Hematopoietic multipotent progenitor cell (in vitro differentiated cells): Measurements from ENCODE around the gene RPS21. TPM values are rescaled to one million over a fixed set of nuclear protein-coding genes. Genes with fewer than 3 reads are reported as not detected.
"Not testable (repeated sequence)": the region's sequence is repeated elsewhere in the genome, so short reads cannot be mapped to it uniquely, and the experiment has no call there.

Source experiments
- DNase-seq, 3 donors: peaks; one replicate each; pipeline ENCODE4 v3.0.0-alpha.2; 2011 to 2015; ENCODE audit warnings: low read depth in 2 of 3, low spot score in 2 of 3
- total RNA-seq: library from RNA; depleted of rRNA; stranded (reverse); fragments of >200 nt; gene quantifications from one replicate; pipeline ENCODE4 v1.2.3, GENCODE V29; 2012

RPS21 gene
- total RNA-seq, 1 donor, result 5,188 TPM

DNA sequence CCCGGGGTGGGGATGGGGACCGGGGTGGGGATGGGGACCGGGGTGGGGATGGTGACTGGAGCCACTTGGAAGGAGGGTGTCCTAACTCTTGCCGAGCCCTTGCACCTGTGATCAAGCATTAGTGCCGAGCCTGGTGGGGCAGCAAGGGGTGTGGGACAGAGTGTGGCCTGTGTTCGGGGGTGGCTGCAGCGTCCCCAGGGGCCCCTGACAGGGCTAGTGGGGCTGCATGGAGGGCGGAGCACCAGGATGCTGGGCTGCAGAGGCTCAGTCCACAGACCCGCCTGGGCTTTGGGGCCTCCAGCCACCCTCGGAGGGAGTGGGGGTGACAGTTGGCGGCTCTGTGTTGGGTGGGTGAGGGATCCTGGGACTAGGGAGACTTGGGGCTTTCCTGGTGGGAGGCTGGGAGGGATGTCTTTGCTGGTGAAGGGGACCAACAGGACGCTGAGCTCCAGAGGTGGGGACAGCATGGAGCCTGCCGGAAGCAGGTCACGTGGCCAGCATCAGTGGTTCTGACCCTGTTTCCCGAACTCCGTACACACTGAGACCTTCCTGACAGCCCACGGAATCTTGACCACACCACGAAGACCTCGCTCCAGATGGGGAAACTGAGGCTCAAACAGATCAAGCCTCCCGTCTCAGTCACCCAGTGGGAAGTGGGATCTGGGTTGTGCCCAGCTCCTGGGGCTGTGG, 35.9 kb downstream of the RPS21 start:
- no peak for DNase-seq

GRCh38 chr20:62423326-62423706, 36.4 kb downstream of the RPS21 start:
- no peak for DNase-seq

- DNase-seq, result no peak
These were observed 37.6 kb downstream of the RPS21 start for GRCh38 chr20:62424249-62425107.

- DNase-seq, result no peak
These were observed 38.6 kb downstream of the RPS21 start for GRCh38 chr20:62425281-62426058.

DNA sequence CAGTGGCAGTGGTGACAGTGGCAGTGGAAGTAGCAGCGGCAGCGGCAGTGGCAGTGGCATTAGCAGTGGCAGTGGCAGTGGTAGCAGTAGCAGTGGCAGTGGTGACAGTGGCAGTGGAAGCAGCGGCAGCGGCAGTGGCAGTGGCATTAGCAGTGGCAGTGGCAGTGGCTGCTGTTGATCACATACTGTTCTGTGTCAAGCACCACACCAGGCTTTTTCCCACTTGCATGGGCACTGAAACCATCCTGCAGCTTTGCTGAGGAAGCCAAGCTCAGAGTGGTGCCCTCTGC, 39.1 kb downstream of the RPS21 start:
- DNase-seq, result not testable (repeated sequence)

- DNase-seq, result no peak
These were observed 39.8 kb downstream of the RPS21 start for GRCh38 chr20:62426699-62427131.

GRCh38 chr20:62427172-62428001, 40.5 kb downstream of the RPS21 start, which contains the start of gene RBBP8NL:
Gene RBBP8NL, minus strand, starts transcription at chr20:62427539. Its CDS starts 7,892 bp downstream, at chr20:62419647.
- DNase-seq, result no peak

GRCh38 chr20:62428002-62428372, 41.1 kb downstream of the RPS21 start:
- DNase-seq, result no peak

DNA sequence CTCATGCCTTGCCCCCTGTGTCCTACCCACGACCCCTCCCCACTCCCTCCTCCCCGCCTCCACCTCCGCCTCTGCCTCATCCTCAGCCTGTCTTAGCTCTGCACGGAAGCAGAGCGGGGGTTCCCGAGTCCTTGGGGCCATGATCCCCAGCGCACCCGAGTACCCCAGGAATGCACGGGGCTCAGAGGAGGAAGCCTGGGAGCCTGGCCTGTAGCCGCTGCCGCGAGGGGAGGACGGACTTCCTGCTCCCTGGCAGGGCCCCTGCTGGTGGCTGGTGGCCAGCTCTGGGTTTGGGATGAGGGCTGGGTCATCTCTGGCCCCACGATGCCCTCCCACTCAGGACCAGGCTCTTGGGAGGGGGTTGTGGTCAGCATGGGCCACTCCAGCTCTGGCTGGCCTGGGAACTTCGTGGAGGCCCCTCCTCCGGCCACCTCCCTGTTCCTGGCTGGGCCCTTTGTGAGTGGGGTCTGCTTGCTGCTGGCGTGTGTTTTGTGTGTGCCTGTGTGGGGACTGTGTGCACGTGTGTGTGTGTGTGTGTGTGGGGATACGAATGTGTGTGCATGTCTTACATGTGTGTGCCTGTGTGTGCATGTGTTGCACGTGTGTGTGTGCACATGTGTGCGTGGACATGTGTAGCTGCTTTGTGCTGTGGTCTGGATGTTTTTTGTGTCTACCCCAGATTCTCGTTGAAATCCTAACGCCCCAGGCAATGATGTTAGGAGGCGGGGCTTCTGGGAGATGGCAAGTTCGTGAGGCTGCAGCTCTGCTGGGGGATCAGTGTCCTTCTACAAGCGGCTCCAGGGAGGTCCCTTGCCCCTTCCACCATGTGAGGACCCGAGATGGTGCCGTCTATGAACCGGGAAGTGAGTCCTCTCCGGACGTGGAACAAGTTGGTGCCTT, 41.7 kb downstream of the RPS21 start:
- DNase-seq, result no peak

DNA sequence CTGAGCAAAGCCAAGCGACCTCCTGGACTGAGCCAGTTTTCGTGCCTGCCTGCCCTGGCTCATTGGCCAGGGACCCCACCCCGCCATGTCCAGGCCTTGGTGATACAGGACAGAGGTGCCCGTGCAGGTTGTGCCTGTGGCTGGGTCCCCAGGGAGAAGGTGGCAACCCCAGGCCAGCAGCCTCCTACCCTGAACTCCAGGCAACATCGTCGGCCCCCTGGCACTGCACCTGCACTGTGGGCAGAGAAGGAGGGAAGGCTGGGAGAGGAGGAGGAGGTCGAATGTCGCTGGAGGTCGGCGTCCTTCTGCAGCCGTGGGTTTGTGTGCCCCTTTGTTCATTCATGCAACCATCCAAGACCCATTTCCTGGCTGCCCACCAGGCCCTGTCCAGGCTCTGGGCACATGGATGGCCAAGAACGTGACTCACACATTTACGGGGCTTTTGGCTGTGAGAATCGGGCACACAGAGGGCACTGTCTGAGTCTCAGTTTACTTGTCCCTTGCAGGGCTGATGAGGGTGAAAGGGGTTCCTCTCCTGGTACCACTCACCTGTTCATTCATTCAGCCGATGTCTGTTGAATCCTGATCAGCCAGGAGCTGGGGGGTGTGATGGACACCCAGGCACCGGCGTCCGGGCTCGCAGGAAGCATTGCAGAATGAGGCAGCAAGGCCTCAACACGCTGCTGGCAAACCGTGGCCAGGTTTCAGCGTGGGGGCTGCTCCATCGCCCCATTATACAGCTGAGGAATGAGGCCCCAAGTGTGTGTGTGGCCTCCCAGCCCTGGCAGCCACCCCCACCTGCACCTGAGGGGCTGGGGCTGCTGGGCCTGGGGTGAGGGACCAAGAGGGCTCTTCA, 42.8 kb downstream of the RPS21 start:
- no peak for DNase-seq

DNA sequence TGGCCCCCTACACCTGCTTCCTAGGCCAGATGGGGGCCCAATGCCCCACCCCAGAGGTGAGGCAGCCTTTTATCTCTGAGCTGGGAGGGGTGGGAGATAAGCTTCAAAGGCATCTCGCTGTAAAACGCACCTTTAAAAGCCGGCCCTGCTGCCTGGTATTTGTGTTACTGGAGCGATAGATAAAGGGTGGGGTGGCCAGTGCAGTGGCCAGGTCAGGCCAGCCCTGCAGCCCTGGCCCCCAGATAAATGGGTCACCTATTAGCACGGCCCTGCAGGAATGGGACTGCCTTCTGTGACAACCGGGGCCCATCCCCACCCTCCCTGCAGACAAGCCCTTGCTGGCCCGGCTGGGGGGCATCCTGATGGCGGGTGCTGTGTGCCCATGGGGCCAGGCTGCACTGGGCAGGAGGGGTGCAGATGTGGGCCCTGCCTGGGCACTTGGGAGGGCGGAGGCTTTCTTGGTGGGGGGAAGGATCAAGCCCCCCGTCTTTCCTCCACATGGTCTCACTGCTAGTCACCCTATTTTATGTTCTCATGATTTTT, 43.5 kb downstream of the RPS21 start:
- no peak for DNase-seq

- DNase-seq, result no peak
These were observed 44.1 kb downstream of the RPS21 start for GRCh38 chr20:62430866-62431447.

DNA sequence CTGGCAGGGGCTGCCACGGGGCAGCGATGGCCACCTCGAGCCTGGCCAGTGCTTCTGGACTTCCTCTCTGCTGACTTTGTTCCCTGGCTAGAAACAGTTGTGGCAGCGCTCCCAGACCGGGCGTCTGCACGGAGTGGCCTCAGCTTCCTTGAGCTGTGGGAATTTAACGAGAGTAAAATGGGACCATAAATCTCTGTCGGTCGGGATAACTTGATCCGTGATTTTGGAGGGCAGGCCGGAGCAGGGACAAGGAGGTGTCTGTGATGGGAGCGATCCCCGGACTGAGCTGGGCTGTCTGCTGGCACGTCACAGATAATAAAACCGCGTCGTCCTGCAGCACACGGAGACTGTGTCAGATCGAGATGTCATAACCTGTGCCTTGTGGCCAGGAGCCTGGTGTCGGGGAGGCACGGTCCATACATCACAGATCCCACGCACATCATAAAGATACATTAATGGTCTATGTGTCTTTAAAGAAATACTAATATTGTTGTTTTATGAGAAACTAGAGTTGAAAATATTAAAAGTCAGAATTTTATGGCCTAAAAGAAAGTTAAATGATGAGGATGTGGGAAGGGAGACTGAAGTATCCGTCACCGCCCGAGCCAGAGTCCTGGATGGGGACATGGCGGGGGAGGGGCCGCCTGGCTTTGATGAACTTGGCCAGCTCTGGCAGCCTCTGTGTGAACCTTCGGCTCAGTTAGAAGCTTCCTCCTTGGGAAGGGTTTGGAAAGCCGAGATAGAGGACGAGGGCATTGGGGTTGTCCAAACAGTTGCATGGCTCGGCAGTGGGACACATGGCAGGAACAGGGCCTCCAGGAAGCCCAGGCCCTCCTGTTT, 47.0 kb downstream of the RPS21 start:
- no peak for DNase-seq

GRCh38 chr20:62436692-62437091, 49.8 kb downstream of the RPS21 start:
- DNase-seq, result no peak

DNA sequence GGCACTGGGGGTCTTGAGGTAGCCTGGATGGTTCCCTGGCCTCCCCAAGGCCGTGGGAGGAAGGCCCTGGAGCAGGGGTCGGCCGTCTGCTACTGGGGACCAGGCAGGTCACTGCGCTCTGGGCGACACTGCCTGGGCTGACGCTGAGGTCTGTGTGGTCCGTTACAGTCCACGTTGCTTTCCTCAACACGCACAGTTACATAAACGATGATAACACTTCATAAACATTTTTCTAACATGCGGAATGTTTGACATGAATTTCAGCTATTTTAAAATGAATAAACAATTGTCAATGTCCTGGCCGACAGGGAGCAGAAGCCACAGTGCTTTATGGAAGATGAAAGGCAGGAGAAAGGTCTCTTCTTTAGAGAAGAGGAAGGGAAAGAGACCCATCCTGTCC, 50.6 kb downstream of the RPS21 start:
- no peak for DNase-seq

GRCh38 chr20:62437927-62438326, 51.0 kb downstream of the RPS21 start:
- DNase-seq, result no peak
